Kidney capillary endothelial cell (primary cell): ENCODE measurements around the gene MINPP1.
"Not testable (repeated sequence)": the region's sequence is repeated elsewhere in the genome, so short reads cannot be mapped to it uniquely, and the experiment has no call there.

Source experiments
- DNase-seq: peaks from one replicate; pipeline ENCODE4 v3.0.0-alpha.2; 2018; ENCODE audit warnings: low spot score

MINPP1 gene

DNA sequence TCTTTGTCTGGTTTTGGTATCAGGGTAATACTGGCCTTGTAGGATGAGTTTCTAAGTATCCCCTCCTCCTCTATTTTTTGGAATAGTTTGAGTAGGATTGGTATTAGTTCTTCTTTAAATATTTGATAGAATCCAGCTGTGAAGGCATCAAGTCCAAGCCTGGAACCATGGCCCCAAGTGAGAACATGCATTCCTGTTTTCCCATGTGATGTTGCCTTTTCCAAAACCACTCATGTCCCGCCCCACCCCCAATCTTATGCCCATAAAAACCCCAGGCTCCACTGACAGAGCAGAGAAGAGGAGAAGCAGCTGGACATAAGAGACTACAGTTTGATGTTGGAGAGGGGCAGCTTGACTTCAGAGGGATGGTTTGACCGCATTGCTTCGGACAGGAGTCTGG is 71.2 kb downstream of the MINPP1 start:
- DNase-seq, result no peak

DNA sequence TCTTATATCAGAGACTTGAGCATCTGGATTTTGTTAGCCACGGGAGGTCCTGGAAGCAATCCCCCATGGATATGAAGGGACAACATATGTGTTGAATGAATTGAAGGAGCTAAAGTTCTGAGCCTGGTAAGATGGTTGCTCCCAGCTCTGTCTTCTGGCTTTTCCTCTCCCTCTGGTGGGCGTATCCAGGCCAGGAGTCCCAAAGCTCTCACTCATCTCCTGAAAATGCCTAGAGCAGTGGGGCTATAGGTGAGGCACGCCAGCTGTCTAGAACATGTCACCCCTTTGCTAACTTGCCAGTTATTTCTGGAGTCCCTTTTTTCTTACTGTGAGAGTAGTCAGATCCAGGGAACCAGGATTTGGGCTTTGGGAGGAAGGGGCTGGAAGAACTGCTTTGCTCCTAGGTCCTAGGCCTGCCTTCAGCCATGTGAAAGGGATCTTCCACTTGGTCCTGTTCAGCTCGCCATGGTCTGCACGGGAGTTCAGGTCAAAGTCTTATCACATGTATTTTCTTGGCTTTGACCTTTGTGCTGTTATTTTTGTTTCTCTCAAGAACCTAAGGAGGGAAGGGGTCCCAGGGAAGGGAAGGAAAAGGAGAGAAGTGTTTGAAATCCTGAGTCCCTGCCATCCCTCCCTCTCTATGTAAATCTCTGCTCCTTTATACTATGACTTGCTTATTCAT is 73.6 kb downstream of the MINPP1 start:
- DNase-seq, result no peak

DNA sequence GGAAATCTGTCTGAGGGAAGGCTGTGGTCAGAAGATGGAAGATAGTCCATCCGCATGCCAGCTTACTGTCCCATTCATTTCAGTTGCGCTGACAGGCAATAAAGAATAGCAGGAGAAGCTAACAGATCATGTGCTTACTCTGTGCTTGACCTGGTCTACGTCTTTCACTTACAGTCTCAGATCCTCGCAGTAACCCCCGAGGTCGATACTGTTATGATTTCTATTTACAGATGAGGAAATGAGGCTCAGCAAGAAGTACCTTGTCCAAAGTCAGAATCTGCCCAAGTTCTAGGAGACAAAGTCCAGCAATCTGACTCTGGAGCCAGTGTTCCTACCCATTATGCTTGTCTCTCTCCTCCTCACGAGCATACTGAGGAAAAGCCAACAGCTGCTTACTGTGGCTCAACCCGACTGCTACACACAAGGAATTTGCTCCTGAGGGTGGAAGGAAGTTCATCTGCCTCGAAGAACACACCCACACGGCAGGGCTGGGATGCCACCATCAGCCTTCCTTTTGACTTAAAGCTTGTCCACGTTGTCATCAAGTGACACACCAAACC is 74.2 kb downstream of the MINPP1 start:
- DNase-seq, result no peak

- no peak for DNase-seq
These were observed 74.9 kb downstream of the MINPP1 start for GRCh38 chr10:87579563-87579962.

GRCh38 chr10:87580016-87580415 is 75.3 kb downstream of the MINPP1 start:
- DNase-seq, result no peak

GRCh38 chr10:87585565-87586514 is 81.1 kb downstream of the MINPP1 start:
- DNase-seq, result peak; percentile 15

DNA sequence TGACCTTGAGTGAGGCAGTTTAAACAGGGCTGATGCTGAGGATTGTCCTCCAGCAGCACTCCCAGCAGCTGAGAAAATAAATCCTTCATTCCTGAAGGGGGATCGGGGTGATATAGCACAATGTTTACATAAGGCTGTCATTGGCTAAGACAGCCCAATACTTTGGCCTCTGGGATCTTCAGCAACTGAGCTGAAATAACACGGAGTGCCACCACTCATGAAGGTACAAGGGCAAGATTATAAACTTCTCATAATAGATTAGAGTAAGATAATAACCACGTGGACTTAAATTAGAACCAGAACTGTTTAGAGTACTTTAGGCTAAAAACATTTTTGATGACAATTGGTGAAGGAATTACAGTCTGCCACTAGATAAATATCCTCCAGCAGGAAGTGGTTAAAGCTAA is 85.0 kb downstream of the MINPP1 start:
- DNase-seq, result no peak

GRCh38 chr10:87590705-87591588 is 86.3 kb downstream of the MINPP1 start:
- DNase-seq, result no peak

DNA sequence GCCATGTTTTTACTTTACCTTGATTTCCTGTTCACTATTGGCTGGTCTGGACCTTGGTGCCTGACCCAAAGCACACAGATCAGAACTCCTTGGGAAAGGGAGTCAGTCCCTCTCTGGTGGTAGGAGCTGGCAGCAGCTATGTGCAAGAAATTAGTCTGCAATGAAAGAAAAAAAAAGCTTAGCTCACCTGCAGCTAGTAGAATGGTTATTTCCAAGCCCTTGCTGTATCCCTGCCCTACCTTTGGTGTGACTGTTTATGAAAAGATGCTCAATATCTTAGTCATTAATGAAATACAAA is 86.8 kb downstream of the MINPP1 start:
- DNase-seq, result no peak

- not testable (repeated sequence) for DNase-seq
These were observed 88.2 kb downstream of the MINPP1 start for GRCh38 chr10:87592920-87593319.

DNA sequence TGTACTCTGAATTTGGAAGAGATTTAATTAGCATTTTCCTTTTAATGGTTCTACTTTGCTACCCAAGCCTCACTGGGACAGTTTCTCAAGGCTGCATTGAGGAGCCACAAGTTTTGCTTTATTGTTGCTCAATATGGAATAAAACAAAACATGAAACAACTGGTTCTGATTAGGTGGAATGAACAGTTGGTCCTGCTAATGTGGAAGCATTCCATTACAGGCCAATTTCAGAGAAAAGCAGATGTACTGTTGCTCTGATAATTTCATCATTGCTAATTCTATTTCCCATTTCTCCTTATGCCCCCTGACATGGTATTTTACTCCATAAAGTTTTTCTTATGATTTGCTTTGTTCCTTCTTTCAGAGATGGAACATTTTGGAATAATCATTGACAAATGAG is 89.0 kb downstream of the MINPP1 start:
- DNase-seq, result no peak

DNA sequence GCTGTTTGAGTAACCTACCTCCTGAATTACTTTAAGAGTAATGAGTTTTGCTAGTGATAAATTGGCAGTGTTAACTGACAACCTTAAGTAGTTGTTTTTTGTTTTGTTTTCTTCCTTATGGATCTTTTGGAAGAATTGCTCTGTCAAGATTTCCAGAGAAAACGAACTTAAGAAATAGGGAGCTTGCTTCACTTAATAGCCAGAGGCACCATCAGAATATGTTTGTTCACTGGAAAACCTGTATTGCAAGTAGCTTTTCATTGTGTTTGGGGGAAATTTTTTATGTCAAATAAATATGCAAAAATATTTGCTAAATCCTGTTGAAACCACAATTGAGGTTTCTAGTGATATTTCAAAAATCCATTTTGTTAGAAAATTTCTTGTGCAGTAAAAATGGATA is 89.5 kb downstream of the MINPP1 start:
- DNase-seq, result no peak

DNA sequence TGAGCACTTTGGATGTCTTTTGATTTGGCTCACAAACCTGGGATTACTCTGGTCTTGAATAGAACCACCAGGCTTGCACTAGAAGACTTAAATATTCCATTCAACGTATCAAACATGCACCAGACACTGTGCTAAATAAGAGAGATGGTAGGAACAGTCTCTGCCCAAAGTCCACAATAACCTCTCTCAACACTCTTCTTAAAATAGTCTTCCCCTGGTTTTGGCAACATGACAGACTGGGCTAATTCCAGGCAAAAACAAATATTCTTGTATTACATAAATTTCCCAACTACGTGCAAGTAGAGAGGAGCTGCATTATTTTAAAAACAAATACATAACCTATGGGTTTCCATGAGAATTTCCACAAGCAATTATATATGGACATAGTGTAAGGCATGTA is 90.2 kb downstream of the MINPP1 start:
- no peak for DNase-seq

GRCh38 chr10:87596351-87596750 is 91.7 kb downstream of the MINPP1 start:
- DNase-seq, result no peak

DNA sequence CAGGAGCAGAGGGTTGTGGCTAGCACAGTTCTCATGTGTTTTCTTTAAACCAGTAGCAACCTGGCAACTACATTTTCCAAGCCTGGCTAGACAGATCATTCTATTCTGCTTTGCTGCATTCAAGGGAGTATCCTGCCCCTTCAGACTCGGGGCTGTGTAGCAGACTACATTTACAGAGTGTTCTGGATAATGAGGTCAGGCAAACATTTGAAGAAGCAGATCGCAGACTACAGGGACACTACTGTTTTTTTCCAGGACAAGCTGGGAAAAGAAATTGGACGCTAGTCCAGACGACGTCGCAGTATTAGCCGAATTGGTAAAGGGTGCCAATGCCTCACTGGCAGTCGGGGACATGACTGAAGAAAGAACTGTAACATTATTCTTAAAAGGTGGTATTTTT is 94.0 kb downstream of the MINPP1 start:
- no peak for DNase-seq

DNA sequence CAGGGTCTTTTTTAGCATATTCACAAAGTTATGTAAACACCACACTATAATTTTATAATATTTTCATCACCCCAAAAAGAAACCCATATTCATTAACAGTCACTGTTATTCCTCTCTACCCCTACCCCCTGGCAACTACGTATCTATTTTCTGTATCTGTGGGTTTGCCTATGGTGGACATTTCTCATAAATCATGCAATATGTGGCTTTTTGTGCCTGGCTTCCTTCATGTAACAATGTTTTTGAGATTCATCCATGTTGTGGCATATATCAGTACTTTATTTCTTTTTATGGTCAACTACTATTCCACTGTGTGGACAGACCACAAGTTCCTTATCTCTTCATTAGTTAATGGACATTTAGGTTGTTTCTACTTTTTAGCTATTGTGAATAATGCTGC is 95.9 kb downstream of the MINPP1 start:
- DNase-seq, result no peak
